ENCODE measurements around the gene CARD19.

CARD19 gene

DNA sequence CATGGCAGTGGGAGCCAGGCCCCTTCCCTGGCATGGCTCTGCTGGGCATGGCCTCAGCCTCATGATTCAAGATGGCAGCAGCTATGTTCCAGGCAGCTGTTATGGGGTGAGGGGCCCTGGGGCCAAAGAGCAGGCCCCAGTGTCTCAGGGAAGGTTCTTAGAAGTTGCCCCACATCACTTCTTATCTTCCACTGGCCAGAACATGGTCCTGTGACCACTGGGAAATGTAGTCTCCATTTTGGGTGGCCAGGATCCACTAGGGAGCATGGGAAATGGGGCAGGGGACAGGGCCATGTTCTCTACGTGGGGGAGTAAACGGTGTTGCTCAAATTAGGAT is 19.3 kb upstream of the CARD19 start:
- Mint-ChIP-seq H3K27me3 (no peaks in the 10 kb centered on the region), H3K36me3 (ENCODE audit: low read depth) (peaks cover 6% of the 10 kb centered on the region), H3K27ac (peak overlapping the region; percentile 50), H3K4me1 (peaks cover 38% of the 10 kb centered on the region), H3K4me3 (no peak overlapping the region), H3K9me3 (no peaks in the 10 kb centered on the region)
- DNase-seq = no peak
- no peak for ATAC-seq

DNA sequence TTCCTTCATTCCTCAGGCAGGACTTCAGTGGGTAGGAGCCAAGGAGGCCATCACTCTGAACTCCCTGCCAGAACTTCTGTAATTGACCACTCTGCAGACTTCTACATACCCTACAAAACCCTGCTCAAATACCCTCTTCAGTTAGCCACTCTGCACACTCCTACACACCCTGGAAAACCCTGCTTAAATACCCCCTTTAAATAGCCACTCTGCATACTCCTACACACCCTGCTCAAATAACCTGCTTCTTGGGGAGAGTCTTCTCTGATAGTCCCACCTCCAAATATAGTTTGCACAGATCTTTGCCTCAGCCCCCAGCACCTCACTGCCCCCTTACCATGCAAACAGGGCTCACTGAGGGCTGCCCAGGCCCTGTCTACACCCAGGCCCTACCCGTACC is 18.6 kb upstream of the CARD19 start:
- no peak for DNase-seq
- Mint-ChIP-seq H3K4me1 (peaks cover 40% of the 10 kb centered on the region), H3K27me3 (no peaks in the 10 kb centered on the region), H3K27ac (no peak overlapping the region), H3K36me3 (ENCODE audit: low read depth) (peaks cover 10% of the 10 kb centered on the region), H3K9me3 (no peaks in the 10 kb centered on the region), H3K4me3 (no peak overlapping the region)
- ATAC-seq = peak; percentile 24

DNA sequence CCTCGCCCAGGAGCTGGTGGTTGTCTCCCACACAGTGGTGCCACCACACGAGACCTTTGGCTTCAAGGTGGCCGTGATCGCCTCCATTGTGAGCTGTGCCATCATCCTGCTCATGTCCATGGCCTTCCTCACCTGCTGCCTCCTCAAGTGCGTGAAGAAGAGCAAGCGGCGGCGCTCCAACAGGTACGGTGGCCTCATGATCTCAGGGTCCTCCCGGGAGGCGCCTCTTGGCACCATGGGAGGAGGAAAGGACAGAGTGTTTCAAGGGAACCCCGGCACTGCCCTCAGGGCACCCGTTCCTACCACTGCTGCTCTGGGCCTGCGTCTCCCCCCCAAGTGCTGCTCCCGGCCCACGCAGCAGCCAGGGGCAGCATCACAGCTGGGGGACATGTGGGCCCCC is 18.2 kb upstream of the CARD19 start:
- no peaks in the 10 kb centered on the region for H3K27me3 Mint-ChIP-seq
- H3K4me3 Mint-ChIP-seq = no peak overlapping the region
- no peak overlapping the region for H3K27ac Mint-ChIP-seq
- no peak for DNase-seq
- ATAC-seq = no peak
- peaks cover 40% of the 10 kb centered on the region for H3K4me1 Mint-ChIP-seq
- H3K9me3 Mint-ChIP-seq = no peaks in the 10 kb centered on the region
- H3K36me3 Mint-ChIP-seq (ENCODE audit: low read depth) = peaks cover 10% of the 10 kb centered on the region

DNA sequence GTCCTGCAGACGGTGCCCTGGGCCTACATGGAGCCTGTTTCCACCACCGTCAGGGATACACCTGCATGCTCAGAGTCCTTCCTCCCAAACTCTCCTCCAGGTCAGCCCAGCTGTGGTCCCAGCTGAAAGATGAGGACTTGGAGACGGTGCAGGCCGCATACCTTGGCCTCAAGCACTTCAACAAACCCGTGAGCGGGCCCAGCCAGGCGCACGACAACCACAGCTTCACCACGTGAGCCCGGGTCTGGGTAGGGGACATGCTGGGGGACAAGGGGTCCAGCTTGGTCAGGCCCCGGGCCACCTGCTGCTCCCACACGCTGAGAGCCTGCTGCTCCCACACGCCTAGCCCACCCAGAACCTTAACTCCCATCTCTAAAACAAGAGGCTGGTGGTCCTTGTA is 16.6 kb upstream of the CARD19 start:
- Mint-ChIP-seq H3K27me3 (no peaks in the 10 kb centered on the region), H3K36me3 (ENCODE audit: low read depth) (peaks cover 14% of the 10 kb centered on the region), H3K4me1 (peaks cover 46% of the 10 kb centered on the region), H3K27ac (no peak overlapping the region), H3K9me3 (no peaks in the 10 kb centered on the region), H3K4me3 (no peak overlapping the region)
- DNase-seq (no peak), ATAC-seq (no peak)

DNA sequence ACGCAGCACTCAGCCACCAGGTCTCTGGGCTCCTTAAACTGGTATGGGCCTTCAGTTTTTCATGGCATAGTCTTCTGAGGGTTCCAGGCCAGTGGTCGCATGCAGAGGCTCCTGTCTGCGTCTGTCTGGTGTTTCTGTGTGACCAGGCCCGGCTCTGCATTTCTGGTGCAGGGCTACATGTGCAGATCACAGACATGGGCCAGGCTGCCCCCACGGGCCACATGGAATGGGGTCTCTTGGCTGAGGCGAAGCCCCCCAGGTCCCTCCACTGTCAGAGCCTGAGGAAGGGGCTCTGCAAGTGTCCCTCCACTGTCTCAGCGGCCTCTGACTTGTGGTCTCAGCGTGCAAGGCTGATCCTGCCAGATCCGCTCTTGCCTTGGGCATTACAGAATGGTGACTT is 15.6 kb upstream of the CARD19 start:
- DNase-seq (no peak), ATAC-seq (no peak)
- peaks cover 35% of the 10 kb centered on the region for H3K4me1 Mint-ChIP-seq
- H3K9me3 Mint-ChIP-seq = peaks cover under 1% of the 10 kb centered on the region
- no peaks in the 10 kb centered on the region for H3K27me3 Mint-ChIP-seq
- H3K4me3 Mint-ChIP-seq = no peak overlapping the region
- H3K27ac Mint-ChIP-seq = no peak overlapping the region
- H3K36me3 Mint-ChIP-seq (ENCODE audit: low read depth) = peaks cover 20% of the 10 kb centered on the region

DNA sequence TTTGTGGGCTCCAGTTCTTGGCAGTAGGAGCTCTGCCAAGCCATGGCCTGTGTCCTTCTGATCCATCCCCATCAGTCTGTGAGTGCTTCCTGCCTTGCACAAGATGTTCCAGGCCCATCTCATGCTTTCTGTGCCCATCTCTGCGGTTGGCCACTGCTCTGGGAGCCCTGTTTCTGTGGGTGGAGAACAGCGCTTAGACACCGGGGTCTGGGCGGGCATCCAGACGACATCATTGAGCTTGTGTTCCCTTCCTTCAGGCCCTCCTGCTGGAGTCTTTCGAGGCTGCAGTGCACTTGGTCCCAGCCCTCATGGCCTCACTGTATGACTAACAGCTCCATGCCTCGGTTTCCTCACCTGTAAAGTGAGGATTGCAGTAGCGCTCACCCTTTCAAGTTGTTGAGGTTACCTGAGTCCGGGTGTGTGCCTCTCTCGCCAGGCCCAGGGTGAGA is 14.9 kb upstream of the CARD19 start:
- H3K36me3 Mint-ChIP-seq (ENCODE audit: low read depth) = peaks cover 26% of the 10 kb centered on the region

DNA sequence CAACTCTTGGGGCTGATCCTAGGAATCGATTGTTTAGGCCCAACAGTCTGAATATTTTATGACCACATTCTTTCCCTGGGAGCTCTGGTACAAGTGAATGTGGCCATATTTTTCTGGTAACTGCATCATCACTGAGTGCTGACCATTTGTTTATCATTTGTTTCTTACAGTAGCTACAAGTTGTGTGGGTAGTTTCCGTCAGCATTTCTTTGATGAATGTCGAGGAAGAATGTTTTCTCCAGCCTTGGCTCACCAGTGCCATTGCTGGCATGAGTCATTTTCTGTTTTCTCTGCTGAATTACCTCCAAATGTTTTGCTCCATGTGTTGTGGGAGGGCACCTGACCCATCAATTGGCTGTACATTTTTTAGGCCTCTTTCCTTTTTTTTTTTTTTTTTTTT is 14.1 kb upstream of the CARD19 start:
- no peaks in the 10 kb centered on the region for H3K27me3 Mint-ChIP-seq
- H3K9me3 Mint-ChIP-seq = peaks cover 4% of the 10 kb centered on the region
- ATAC-seq (no peak), DNase-seq (no peak)
- H3K27ac Mint-ChIP-seq = peak overlapping the region; percentile 69
- no peak overlapping the region for H3K4me3 Mint-ChIP-seq
- H3K4me1 Mint-ChIP-seq = peaks cover 32% of the 10 kb centered on the region
- peaks cover 31% of the 10 kb centered on the region for H3K36me3 Mint-ChIP-seq (ENCODE audit: low read depth)

More for the DNA sequence above, 14.9 kb upstream of the CARD19 start:
- Mint-ChIP-seq H3K4me1 (peaks cover 35% of the 10 kb centered on the region), H3K27ac (no peak overlapping the region), H3K9me3 (peaks cover 4% of the 10 kb centered on the region), H3K27me3 (no peaks in the 10 kb centered on the region), H3K4me3 (no peak overlapping the region)
- DNase-seq (no peak), ATAC-seq (no peak)

DNA sequence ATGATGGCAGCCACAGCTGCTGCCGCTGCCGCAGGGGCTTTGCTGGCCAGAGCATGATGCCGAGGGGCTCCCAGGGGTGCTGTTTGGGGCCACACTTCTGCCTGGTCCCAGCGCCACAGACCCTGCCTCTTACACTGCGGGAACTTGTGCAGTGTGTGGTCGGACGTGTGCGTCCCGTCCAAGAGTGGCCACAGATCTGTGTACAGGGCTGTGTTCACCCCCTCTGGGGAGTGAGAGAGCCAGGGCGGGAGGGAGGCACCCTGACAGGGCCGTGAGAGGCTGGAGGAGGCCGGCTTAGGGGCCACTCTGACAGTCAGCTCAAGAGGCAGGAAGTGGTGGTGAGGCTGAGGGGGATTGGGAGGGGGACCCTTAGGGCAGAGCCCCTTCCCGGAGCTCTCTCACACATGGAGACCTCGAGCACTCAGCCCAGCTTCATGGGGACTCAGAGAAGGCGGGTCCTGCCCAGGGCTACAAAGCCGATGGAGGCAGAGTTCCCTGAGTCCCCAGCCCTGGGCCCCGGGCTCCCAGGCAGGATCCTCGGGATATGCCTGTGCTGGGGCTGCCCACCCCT is 13.1 kb upstream of the CARD19 start:
- Mint-ChIP-seq H3K4me1 (peaks cover 28% of the 10 kb centered on the region), H3K27me3 (no peaks in the 10 kb centered on the region), H3K36me3 (ENCODE audit: low read depth) (peaks cover 34% of the 10 kb centered on the region), H3K27ac (peak overlapping the region; percentile 49), H3K4me3 (no peak overlapping the region), H3K9me3 (peaks cover 4% of the 10 kb centered on the region)
- no peak for ATAC-seq
- no peak for DNase-seq

DNA sequence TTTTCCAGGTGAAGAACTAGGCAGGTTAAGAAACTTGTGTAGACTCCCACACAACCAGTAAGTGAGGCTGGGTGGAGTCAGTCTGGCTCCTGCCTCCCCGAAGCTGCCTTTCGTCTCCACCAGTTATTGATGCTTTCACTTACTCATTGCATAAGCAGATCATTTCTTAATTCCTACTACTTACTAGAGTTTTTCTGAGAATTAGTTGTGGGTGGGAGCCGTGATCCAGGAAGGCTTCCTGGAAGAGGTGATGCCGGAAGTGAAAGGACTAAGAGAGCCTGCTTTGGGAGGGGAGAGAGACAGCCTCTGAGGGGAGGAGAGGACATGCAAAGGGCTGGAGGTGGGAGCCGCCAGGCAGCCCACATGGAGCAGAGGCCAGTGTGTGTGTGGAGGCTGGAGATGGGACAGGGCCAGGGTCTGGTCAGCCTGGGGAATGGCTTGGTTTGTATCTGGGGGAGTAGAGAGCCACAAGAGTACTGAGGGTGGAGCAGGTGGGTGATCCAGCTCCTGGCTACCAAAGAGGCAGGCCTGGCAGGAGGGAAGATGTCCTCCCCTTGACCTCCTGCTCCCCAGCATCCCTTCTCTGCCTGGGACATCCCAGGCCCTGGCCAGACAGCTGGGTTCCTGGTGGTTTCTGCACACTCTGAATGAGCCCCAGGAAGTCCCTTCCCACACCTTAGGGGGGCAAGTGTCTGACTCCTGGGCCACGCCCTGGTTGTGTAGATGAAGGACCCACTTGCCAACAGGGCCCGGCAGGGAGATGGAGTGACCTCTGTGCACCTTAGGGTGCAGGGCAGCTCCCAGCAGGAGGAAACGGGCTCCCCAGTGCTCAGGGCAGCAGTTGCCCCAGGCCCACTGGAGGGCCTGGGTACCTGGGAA is 12.2 kb upstream of the CARD19 start:
- H3K27ac Mint-ChIP-seq = peak overlapping the region; percentile 88
- H3K4me1 Mint-ChIP-seq = peaks cover 32% of the 10 kb centered on the region
- peaks cover 4% of the 10 kb centered on the region for H3K9me3 Mint-ChIP-seq
- peak; percentile 63 for ATAC-seq
- peaks cover 39% of the 10 kb centered on the region for H3K36me3 Mint-ChIP-seq (ENCODE audit: low read depth)
- H3K27me3 Mint-ChIP-seq = no peaks in the 10 kb centered on the region
- DNase-seq = no peak
- H3K4me3 Mint-ChIP-seq = peak overlapping the region; percentile 40

DNA sequence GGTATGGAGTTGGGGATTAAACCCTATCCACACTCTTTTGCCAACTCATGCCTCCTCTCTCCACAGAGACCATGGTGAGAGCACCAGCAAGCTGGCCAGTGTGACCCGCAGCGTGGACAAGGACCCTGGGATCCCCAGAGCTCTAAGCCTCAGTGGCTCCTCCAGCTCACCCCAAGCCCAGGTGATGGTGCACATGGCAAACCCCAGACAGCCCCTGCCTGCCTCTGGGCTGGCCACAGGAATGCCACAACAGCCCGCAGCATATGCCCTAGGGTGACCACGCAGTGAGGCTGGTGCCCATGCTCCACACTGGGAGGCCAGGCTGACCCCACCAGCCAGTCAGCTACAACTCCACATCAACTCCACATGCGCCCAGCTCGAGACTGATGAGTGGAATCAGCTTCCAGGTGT is 11.5 kb upstream of the CARD19 start:
- Mint-ChIP-seq H3K4me1 (peaks cover 34% of the 10 kb centered on the region), H3K36me3 (ENCODE audit: low read depth) (peaks cover 42% of the 10 kb centered on the region)
- no peak for ATAC-seq

DNA sequence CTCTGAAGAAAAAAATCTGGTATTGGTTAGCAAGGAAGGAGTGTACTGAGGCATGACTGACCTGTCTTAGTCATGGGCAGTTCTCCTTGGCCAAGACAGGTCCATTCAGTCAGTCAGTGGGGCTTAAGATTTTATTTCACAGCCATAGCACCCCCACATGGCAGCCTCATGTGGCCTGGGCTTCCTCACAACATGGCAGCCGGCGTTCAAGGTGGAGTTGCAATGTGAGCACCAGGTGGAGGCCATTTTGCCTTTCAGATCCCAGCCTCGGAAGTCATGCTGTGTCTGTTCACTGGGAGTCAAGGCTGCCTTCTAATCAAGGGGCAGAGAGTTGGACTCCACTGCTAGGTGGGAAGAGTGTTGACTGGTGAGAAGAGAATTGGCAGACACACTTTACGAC is 10.3 kb upstream of the CARD19 start:
- Mint-ChIP-seq H3K9me3 (peaks cover 8% of the 10 kb centered on the region), H3K27ac (no peak overlapping the region), H3K27me3 (no peaks in the 10 kb centered on the region), H3K4me3 (no peak overlapping the region), H3K4me1 (peaks cover 44% of the 10 kb centered on the region), H3K36me3 (ENCODE audit: low read depth) (peaks cover 47% of the 10 kb centered on the region)
- no peak for ATAC-seq
- DNase-seq = no peak

More for the DNA sequence above, 11.5 kb upstream of the CARD19 start:
- DNase-seq = no peak
- Mint-ChIP-seq H3K27ac (no peak overlapping the region), H3K27me3 (no peaks in the 10 kb centered on the region), H3K9me3 (peaks cover 4% of the 10 kb centered on the region), H3K4me3 (no peak overlapping the region)

DNA sequence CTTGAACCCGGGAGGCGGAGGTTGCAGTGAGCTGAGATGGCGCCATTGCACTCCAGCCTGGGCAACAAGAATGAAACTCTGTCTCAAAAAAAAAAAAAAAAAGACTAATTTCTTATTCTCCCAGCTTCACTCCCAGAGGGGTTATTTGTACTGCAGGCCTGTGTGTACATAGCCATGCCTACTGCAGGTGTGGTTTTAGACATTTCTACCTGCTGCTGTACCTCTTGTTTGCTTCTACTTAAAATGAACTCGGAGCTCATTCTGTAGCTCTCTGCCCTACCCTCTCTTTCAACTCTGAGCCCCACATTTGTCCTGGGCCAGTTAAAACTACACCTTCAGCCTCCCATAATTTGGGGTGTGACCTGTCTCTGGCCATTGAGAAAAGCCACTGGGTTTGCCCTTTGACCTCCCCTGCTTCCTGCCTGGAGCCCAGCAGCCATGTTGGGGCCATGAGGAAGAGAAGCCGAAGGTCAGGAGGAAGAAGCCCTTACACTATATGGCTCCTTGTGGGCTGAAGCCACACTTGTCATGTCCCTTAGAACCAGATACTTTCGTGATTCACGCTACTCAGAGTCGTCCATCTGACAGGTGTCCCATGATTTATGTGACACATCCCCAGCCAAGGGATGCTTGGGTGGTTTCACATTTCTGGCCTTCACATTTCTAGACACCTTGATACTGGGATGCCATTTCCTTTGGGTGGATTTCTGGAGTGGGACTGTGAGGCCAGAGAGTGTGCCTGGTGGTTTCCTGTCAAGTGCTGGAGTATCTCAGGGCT is 9.4 kb upstream of the CARD19 start:
- H3K27me3 Mint-ChIP-seq = no peaks in the 10 kb centered on the region
- H3K36me3 Mint-ChIP-seq (ENCODE audit: low read depth) = peaks cover 52% of the 10 kb centered on the region
- H3K27ac Mint-ChIP-seq = peak overlapping the region; percentile 20
- H3K4me3 Mint-ChIP-seq = no peak overlapping the region
- no peak for ATAC-seq
- no peak for DNase-seq
- H3K4me1 Mint-ChIP-seq = peaks cover 52% of the 10 kb centered on the region
- peaks cover 12% of the 10 kb centered on the region for H3K9me3 Mint-ChIP-seq

DNA sequence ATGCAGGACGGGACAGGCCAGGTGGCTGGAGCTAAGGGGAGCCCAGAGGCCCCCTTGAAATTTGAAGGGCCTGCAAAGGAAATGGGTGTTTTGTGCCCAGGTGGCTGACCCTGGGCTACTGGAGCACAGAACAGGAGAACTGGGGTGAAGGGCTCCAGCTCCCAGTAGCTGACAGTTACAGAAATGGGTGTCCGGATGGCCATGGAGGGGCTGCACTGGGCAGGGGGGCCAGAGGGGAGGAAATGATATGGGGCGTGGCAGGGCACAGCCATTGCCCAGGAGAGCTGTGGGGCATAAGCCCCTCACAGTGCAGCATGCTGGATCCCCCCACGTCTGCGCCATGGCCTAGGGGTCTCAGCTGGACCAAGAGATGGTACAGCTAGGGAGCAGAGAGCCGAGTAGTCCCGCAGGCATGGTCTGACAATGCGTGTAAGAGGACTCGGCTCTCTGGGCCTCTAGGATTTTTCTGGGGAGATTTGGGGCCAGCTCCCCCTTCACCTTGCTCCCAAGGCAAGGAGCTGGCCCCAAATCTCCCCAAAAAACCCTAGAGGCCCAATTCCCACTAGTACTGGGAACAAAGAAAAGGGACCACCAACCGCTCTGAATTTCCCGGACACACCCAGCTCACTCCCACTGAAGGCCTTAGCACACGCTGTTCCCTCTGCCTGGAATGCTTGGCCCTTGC is 7.9 kb upstream of the CARD19 start:
- H3K27me3 Mint-ChIP-seq = no peaks in the 10 kb centered on the region
- peaks cover 47% of the 10 kb centered on the region for H3K36me3 Mint-ChIP-seq (ENCODE audit: low read depth)
- peaks cover 54% of the 10 kb centered on the region for H3K4me1 Mint-ChIP-seq
- peaks cover 20% of the 10 kb centered on the region for H3K9me3 Mint-ChIP-seq
- no peak overlapping the region for H3K4me3 Mint-ChIP-seq
- DNase-seq = no peak
- ATAC-seq = no peak
- H3K27ac Mint-ChIP-seq = peak overlapping the region; percentile 59

DNA sequence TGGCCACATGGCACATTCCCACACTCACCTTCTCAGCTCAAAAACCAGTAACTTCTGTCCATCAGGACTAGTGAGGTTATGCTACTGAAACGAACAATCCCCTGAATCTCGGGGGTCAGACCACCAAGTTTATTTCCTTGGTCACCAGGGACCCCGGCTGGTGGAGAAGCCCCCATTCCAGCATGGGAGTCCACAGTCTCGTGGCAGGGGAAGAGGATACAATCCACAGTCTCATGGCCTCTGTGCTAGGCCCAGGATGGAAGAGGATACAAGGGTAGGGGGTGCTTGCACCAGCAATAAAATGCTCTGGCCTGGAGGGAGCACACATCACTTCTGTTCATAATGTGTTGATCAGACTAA is 7.4 kb upstream of the CARD19 start:
- H3K9me3 Mint-ChIP-seq = peaks cover 20% of the 10 kb centered on the region
- H3K4me1 Mint-ChIP-seq = peaks cover 54% of the 10 kb centered on the region
- DNase-seq (no peak), ATAC-seq (no peak)
- H3K4me3 Mint-ChIP-seq = no peak overlapping the region
- peaks cover 45% of the 10 kb centered on the region for H3K36me3 Mint-ChIP-seq (ENCODE audit: low read depth)
- peak overlapping the region; percentile 59 for H3K27ac Mint-ChIP-seq
- H3K27me3 Mint-ChIP-seq = no peaks in the 10 kb centered on the region

Data from activated naive CD8-positive, alpha-beta T cell treated with anti-CD3 and anti-CD28 coated beads, Interleukin-2, amount 50 U/mL, for 24 hours (primary cell).